Endothelial cell (in vitro differentiated cells): ENCODE results near the gene GLRB. TPM values are rescaled to one million over a fixed set of nuclear protein-coding genes. Genes with fewer than 3 reads are reported as not detected.

ENCODE experiments used
- DNase-seq: peaks from one replicate; pipeline ENCODE4 v3.0.0; 2021; ENCODE audit warnings: low spot score
- H3K27ac Mint-ChIP-seq: one replicate; pipeline ENCODE4 v1.8.0; 2021; ENCODE audit warnings: mixed read lengths, inconsistent platforms; ENCODE audit not compliant: unreplicated experiment
- H3K27me3 Mint-ChIP-seq: one replicate; pipeline ENCODE4 v1.8.0; 2021; ENCODE audit warnings: mild to moderate bottlenecking, moderate library complexity, mixed read lengths, inconsistent platforms; ENCODE audit not compliant: unreplicated experiment
- H3K36me3 Mint-ChIP-seq: one replicate; pipeline ENCODE4 v1.8.0; 2021; ENCODE audit warnings: mild to moderate bottlenecking, low read depth, mixed read lengths, inconsistent platforms; ENCODE audit not compliant: unreplicated experiment
- H3K4me1 Mint-ChIP-seq: one replicate; pipeline ENCODE4 v1.8.0; 2021; ENCODE audit warnings: mild to moderate bottlenecking, mixed read lengths, inconsistent platforms; ENCODE audit not compliant: unreplicated experiment
- H3K4me3 Mint-ChIP-seq: one replicate; pipeline ENCODE4 v1.8.0; 2021; ENCODE audit warnings: mild to moderate bottlenecking, mixed read lengths, inconsistent platforms; ENCODE audit not compliant: unreplicated experiment
- H3K9me3 Mint-ChIP-seq: one replicate; pipeline ENCODE4 v1.8.0; 2021; ENCODE audit warnings: mixed read lengths, inconsistent platforms; ENCODE audit not compliant: unreplicated experiment
- CTCF ChIP-seq: fragments of 200-600 bp; sonication (generic); IDR thresholded peaks from one replicate; pipeline ENCODE4 v1.5.0; 2021; ENCODE audit warnings: antibody characterized with exemption; ENCODE audit not compliant: unreplicated experiment
- total RNA-seq: library from RNA; stranded (reverse); fragmentation: NEBNext Ultra II Directional; extraction: Animal tissue kit (Norgen Biotek cat#: 25700); gene quantifications from one replicate; pipeline ENCODE4 v1.2.1, GENCODE V29; 2021; ENCODE audit not compliant: unreplicated experiment

Gene GLRB
- total RNA-seq, 1 donor from 2014 or later: 1.0 TPM

- Mint-ChIP-seq H3K36me3 (no peaks in the 10 kb centered on the region), H3K27ac (no peak overlapping the region), H3K4me3 (no peak overlapping the region), H3K4me1 (no peaks in the 10 kb centered on the region), H3K27me3 (no peaks in the 10 kb centered on the region), H3K9me3 (no peaks in the 10 kb centered on the region)
- DNase-seq: no peak
- no peak for TF ChIP-seq CTCF
Measured at GRCh38 chr4:157072002-157072401, 3.9 kb upstream of the GLRB start.

GRCh38 chr4:157075401-157075800, 549 bp upstream of the GLRB start:
- TF ChIP-seq CTCF: no peak
- DNase-seq: no peak
- Mint-ChIP-seq H3K27me3 (no peaks in the 10 kb centered on the region), H3K9me3 (no peaks in the 10 kb centered on the region), H3K36me3 (no peaks in the 10 kb centered on the region), H3K27ac (no peak overlapping the region), H3K4me3 (peak overlapping the region; percentile 79), H3K4me1 (no peaks in the 10 kb centered on the region)

- Mint-ChIP-seq H3K27ac (no peak overlapping the region), H3K27me3 (no peaks in the 10 kb centered on the region)
Measured at GRCh38 chr4:157076578-157076947, 613 bp downstream of the GLRB start.

GRCh38 chr4:157079441-157079840, 3.5 kb downstream of the GLRB start:
- H3K27ac Mint-ChIP-seq: no peak overlapping the region
- no peaks in the 10 kb centered on the region for H3K9me3 Mint-ChIP-seq
- H3K4me3 Mint-ChIP-seq: no peak overlapping the region
- no peaks in the 10 kb centered on the region for H3K27me3 Mint-ChIP-seq
- no peak for DNase-seq
- H3K4me1 Mint-ChIP-seq: no peaks in the 10 kb centered on the region
- H3K36me3 Mint-ChIP-seq: no peaks in the 10 kb centered on the region
- TF ChIP-seq CTCF: no peak

More at GRCh38 chr4:157076578-157076947, 613 bp downstream of the GLRB start:
- H3K4me1 Mint-ChIP-seq: no peaks in the 10 kb centered on the region
- H3K36me3 Mint-ChIP-seq: no peaks in the 10 kb centered on the region
- peak; percentile 7 for DNase-seq
- TF ChIP-seq CTCF: no peak
- no peaks in the 10 kb centered on the region for H3K9me3 Mint-ChIP-seq
- H3K4me3 Mint-ChIP-seq: peak overlapping the region; percentile 90

- no peak for TF ChIP-seq CTCF
- Mint-ChIP-seq H3K9me3 (no peaks in the 10 kb centered on the region), H3K27me3 (no peaks in the 10 kb centered on the region), H3K36me3 (no peaks in the 10 kb centered on the region), H3K27ac (no peak overlapping the region), H3K4me1 (no peaks in the 10 kb centered on the region), H3K4me3 (no peak overlapping the region)
- DNase-seq: no peak
Measured at GRCh38 chr4:157080605-157081004, 4.7 kb downstream of the GLRB start.
